Measurements from ENCODE around the gene SHE.

The SHE gene

DNA sequence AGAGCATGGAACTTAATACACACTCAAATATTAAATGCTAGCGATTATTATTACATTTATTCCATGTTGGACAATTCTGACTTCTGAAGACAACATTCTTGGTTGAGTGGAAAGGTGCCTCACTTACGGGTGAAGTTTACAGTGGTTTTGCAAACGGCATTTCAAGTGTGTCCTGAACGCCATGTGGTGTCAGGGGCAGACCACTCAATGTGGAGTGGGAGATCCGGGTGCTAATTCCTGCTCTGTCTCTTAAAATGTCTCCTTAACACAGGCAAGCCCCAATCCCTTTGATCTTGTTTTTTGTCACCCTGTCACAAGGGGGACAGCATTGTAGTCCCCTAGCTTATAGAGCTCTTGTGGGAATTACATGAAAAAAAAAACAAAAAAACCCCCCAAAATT lies 5.8 kb downstream of the SHE start:
- Histone ChIP-seq H3K4me2 (ENCODE audit: low read length, poor library complexity, severe bottlenecking) (no peak overlapping the region), H2BK5ac (ENCODE audit: low read depth, low read length, poor library complexity, severe bottlenecking) (no peak overlapping the region), H3K79me1 (replicated peaks; ENCODE audit: low read length, poor library complexity, severe bottlenecking) (no peaks in the 10 kb centered on the region), H3K36me3 (ENCODE audit: control insufficient read depth in 1 of 2, insufficient read depth in 2 of 2, low read depth in 1 of 2, low read length in 2 of 2) (no peaks in the 10 kb centered on the region), H3K14ac (ENCODE audit: low read length in 2 of 2) (no peak overlapping the region), H3K23ac (ENCODE audit: low read length in 2 of 2) (no peak overlapping the region), H3K4ac (ENCODE audit: low read depth in 1 of 2, low read length in 2 of 2) (no peak overlapping the region), H3K9me3 (ENCODE audit: control insufficient read depth, low read length) (peaks cover 2% of the 10 kb centered on the region), H2BK15ac (ENCODE audit: low read depth, poor library complexity, severe bottlenecking) (no peak overlapping the region), H2AK5ac (ENCODE audit: low read length, severe bottlenecking) (no peak overlapping the region), H2AFZ (ENCODE audit: low read depth, low read length) (no peak overlapping the region), H3K27ac (ENCODE audit: low read length, poor library complexity, severe bottlenecking) (no peak overlapping the region), H2BK120ac (ENCODE audit: low read depth, low read length) (no peak overlapping the region), H3K9ac (ENCODE audit: low read length) (no peak overlapping the region), H4K91ac (ENCODE audit: low read length) (no peak overlapping the region), H3K18ac (ENCODE audit: low read depth in 1 of 2, low read length in 2 of 2) (peak overlapping the region in 1 of 2 experiments; percentile 2), H3K27me3 (ENCODE audit: control insufficient read depth in 1 of 2, insufficient read depth in 1 of 2, low read length in 2 of 2) (peaks cover 52 to 54% of the 10 kb centered on the region in 2 experiments), H4K8ac (ENCODE audit: low read length) (no peak overlapping the region), H2BK12ac (ENCODE audit: low read length in 2 of 2) (no peak overlapping the region), H3K4me1 (ENCODE audit: control insufficient read depth, insufficient read depth, low read depth, low read length) (peaks cover under 1% of the 10 kb centered on the region), H3K4me3 (ENCODE audit: insufficient read depth in 1 of 2, low read depth in 1 of 2, low read length in 2 of 2) (no peak overlapping the region)
- no peak for DNase-seq
- WGBS, result 27% methylated on average over 5 of the region's 5 CpGs

DNA sequence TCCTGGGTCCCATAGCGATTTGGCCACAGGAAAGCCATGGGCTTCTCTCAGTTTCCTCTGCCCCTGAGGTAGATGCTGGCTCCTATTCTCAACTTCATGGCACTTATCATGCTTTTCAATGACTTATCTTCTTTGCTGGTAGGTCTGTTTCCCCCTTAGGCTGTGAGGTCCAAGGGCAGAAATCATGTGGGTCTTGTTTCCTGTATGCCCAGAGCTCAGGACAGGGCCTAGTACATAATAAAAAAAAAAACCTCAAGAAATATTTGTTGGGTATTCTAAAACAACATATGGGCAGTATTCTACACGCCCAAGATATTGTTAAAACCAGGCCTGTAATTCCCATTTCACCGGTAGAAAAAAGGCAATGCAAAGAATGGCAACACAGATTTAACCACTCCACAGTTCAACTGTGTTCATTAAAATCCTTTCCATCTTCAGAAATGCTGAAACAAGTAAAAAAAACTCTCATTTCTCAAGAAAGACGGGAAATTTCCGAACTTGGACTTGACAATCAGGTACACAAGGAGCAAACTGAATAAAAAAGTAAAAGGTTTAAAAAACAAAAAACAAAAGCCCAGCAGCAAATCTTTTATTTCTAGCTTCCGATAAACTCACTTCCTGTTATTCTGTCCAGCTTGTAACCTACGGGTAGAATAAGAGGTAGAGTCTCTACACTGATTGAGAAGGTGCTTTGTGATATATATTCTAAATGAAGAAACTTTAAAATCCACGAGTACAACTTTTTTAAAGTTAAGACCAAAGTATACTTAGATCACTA lies 6.5 kb downstream of the SHE start:
- no peak overlapping the region for H4K8ac ChIP-seq (ENCODE audit: low read length)
- peaks cover 5% of the 10 kb centered on the region for H3K9me3 ChIP-seq (ENCODE audit: control insufficient read depth, low read length)
- H3K14ac ChIP-seq (ENCODE audit: low read length in 2 of 2), result no peak overlapping the region
- no peak for DNase-seq
- H3K4ac ChIP-seq (ENCODE audit: low read depth in 1 of 2, low read length in 2 of 2), result no peak overlapping the region
- H3K27ac ChIP-seq (ENCODE audit: low read length, poor library complexity, severe bottlenecking), result no peak overlapping the region
- H3K79me1 ChIP-seq (replicated peaks; ENCODE audit: low read length, poor library complexity, severe bottlenecking), result no peaks in the 10 kb centered on the region
- no peak overlapping the region for H2AFZ ChIP-seq (ENCODE audit: low read depth, low read length)
- no peak overlapping the region for H3K23ac ChIP-seq (ENCODE audit: low read length in 2 of 2)
- no peak overlapping the region for H2AK5ac ChIP-seq (ENCODE audit: low read length, severe bottlenecking)
- no peak overlapping the region for H4K91ac ChIP-seq (ENCODE audit: low read length)
- no peak overlapping the region for H2BK15ac ChIP-seq (ENCODE audit: low read depth, poor library complexity, severe bottlenecking)
- peaks cover 52 to 54% of the 10 kb centered on the region in 2 experiments for H3K27me3 ChIP-seq (ENCODE audit: control insufficient read depth in 1 of 2, insufficient read depth in 1 of 2, low read length in 2 of 2)
- no peak overlapping the region for H3K9ac ChIP-seq (ENCODE audit: low read length)
- H2BK5ac ChIP-seq (ENCODE audit: low read depth, low read length, poor library complexity, severe bottlenecking), result no peak overlapping the region
- no peak overlapping the region for H3K4me2 ChIP-seq (ENCODE audit: low read length, poor library complexity, severe bottlenecking)
- no peak overlapping the region for H2BK120ac ChIP-seq (ENCODE audit: low read depth, low read length)
- WGBS, result 93% methylated on average over 5 of the region's 8 CpGs
- no peak overlapping the region for H3K4me3 ChIP-seq (ENCODE audit: insufficient read depth in 1 of 2, low read depth in 1 of 2, low read length in 2 of 2)
- H3K36me3 ChIP-seq (ENCODE audit: control insufficient read depth in 1 of 2, insufficient read depth in 2 of 2, low read depth in 1 of 2, low read length in 2 of 2), result no peaks in the 10 kb centered on the region
- H3K4me1 ChIP-seq (ENCODE audit: control insufficient read depth, insufficient read depth, low read depth, low read length), result no peaks in the 10 kb centered on the region
- no peak overlapping the region for H2BK12ac ChIP-seq (ENCODE audit: low read length in 2 of 2)
- H3K18ac ChIP-seq (ENCODE audit: low read depth in 1 of 2, low read length in 2 of 2), result no peak overlapping the region

DNA sequence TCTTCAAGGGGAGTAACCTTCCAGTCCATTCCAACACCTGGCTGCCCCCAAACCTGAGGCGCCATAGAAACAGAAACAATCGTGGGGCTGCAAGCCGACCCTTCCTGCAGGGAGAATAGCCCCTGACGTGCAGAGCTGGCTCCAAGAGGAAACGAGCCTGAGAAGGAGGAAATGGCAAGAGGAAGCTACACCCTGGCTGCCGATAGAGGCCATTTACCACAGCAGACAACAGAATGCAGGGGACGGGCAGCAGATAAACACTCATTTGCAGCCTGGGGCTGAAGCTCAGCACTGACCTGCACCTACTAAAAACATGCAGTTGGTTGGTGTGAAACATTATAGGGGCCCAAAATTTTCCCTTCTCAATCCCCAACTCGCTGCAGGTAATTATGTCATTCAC lies 8.9 kb downstream of the SHE start:
- H4K8ac ChIP-seq (ENCODE audit: low read length), result no peak overlapping the region
- DNase-seq, result no peak
- no peak overlapping the region for H3K4me2 ChIP-seq (ENCODE audit: low read length, poor library complexity, severe bottlenecking)
- WGBS, result 12% methylated on average over 7 of the region's 8 CpGs
- no peak overlapping the region for H2AFZ ChIP-seq (ENCODE audit: low read depth, low read length)
- H3K79me1 ChIP-seq (replicated peaks; ENCODE audit: low read length, poor library complexity, severe bottlenecking), result no peaks in the 10 kb centered on the region
- H3K4me1 ChIP-seq (ENCODE audit: control insufficient read depth, insufficient read depth, low read depth, low read length), result no peaks in the 10 kb centered on the region
- H3K18ac ChIP-seq (ENCODE audit: low read depth in 1 of 2, low read length in 2 of 2), result no peak overlapping the region
- H2AK5ac ChIP-seq (ENCODE audit: low read length, severe bottlenecking), result no peak overlapping the region
- no peak overlapping the region for H2BK5ac ChIP-seq (ENCODE audit: low read depth, low read length, poor library complexity, severe bottlenecking)
- no peaks in the 10 kb centered on the region for H3K36me3 ChIP-seq (ENCODE audit: control insufficient read depth in 1 of 2, insufficient read depth in 2 of 2, low read depth in 1 of 2, low read length in 2 of 2)
- H3K4me3 ChIP-seq (ENCODE audit: insufficient read depth in 1 of 2, low read depth in 1 of 2, low read length in 2 of 2), result no peak overlapping the region
- no peak overlapping the region for H3K23ac ChIP-seq (ENCODE audit: low read length in 2 of 2)
- no peak overlapping the region for H3K9ac ChIP-seq (ENCODE audit: low read length)
- H2BK12ac ChIP-seq (ENCODE audit: low read length in 2 of 2), result no peak overlapping the region
- H3K9me3 ChIP-seq (ENCODE audit: control insufficient read depth, low read length), result peaks cover 2% of the 10 kb centered on the region
- no peak overlapping the region for H2BK120ac ChIP-seq (ENCODE audit: low read depth, low read length)
- no peak overlapping the region for H3K4ac ChIP-seq (ENCODE audit: low read depth in 1 of 2, low read length in 2 of 2)
- no peak overlapping the region for H3K14ac ChIP-seq (ENCODE audit: low read length in 2 of 2)
- peaks cover 47 to 54% of the 10 kb centered on the region in 2 experiments for H3K27me3 ChIP-seq (ENCODE audit: control insufficient read depth in 1 of 2, insufficient read depth in 1 of 2, low read length in 2 of 2)
- no peak overlapping the region for H4K91ac ChIP-seq (ENCODE audit: low read length)
- H2BK15ac ChIP-seq (ENCODE audit: low read depth, poor library complexity, severe bottlenecking), result no peak overlapping the region
- H3K27ac ChIP-seq (ENCODE audit: low read length, poor library complexity, severe bottlenecking), result no peak overlapping the region

DNA sequence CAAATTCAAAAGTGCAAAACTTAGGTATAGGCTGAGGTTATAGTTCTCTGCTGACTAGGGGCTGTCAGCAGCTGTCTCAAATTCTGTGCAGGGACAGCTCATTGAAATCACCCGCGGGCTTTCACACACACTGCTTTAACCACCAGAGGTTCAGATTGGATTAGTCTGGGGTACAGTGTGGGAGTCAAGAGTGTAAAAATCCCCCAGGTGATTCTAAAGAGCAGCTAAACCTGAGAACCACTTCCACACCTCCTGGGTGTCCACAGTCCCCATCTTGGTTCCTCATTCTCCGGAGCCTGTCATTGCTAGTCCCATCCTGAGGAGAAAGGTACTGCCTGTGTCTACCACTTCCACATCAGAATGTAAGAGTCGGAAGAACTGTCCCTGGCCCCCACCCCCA lies 10.1 kb downstream of the SHE start:
- Histone ChIP-seq H3K4me3 (ENCODE audit: insufficient read depth in 1 of 2, low read depth in 1 of 2, low read length in 2 of 2) (no peak overlapping the region), H4K8ac (ENCODE audit: low read length) (no peak overlapping the region), H3K27ac (ENCODE audit: low read length, poor library complexity, severe bottlenecking) (no peak overlapping the region), H3K18ac (ENCODE audit: low read depth in 1 of 2, low read length in 2 of 2) (no peak overlapping the region), H3K14ac (ENCODE audit: low read length in 2 of 2) (no peak overlapping the region), H3K36me3 (ENCODE audit: control insufficient read depth in 1 of 2, insufficient read depth in 2 of 2, low read depth in 1 of 2, low read length in 2 of 2) (no peaks in the 10 kb centered on the region), H2BK15ac (ENCODE audit: low read depth, poor library complexity, severe bottlenecking) (no peak overlapping the region), H3K9me3 (ENCODE audit: control insufficient read depth, low read length) (peaks cover 2% of the 10 kb centered on the region), H3K4ac (ENCODE audit: low read depth in 1 of 2, low read length in 2 of 2) (no peak overlapping the region), H3K27me3 (ENCODE audit: control insufficient read depth in 1 of 2, insufficient read depth in 1 of 2, low read length in 2 of 2) (peaks cover 47 to 58% of the 10 kb centered on the region in 2 experiments), H4K91ac (ENCODE audit: low read length) (no peak overlapping the region), H3K79me1 (replicated peaks; ENCODE audit: low read length, poor library complexity, severe bottlenecking) (no peaks in the 10 kb centered on the region), H3K4me1 (ENCODE audit: control insufficient read depth, insufficient read depth, low read depth, low read length) (no peaks in the 10 kb centered on the region), H3K4me2 (ENCODE audit: low read length, poor library complexity, severe bottlenecking) (no peak overlapping the region), H2BK5ac (ENCODE audit: low read depth, low read length, poor library complexity, severe bottlenecking) (no peak overlapping the region), H2BK12ac (ENCODE audit: low read length in 2 of 2) (no peak overlapping the region), H3K9ac (ENCODE audit: low read length) (no peak overlapping the region), H2BK120ac (ENCODE audit: low read depth, low read length) (no peak overlapping the region), H2AFZ (ENCODE audit: low read depth, low read length) (no peak overlapping the region), H3K23ac (ENCODE audit: low read length in 2 of 2) (no peak overlapping the region), H2AK5ac (ENCODE audit: low read length, severe bottlenecking) (no peak overlapping the region)
- DNase-seq, result no peak
- WGBS, result 92% methylated on average over 2 of the region's 4 CpGs
